ENCODE results near the gene YTHDF2. TPM values are rescaled to one million over a fixed set of nuclear protein-coding genes. Genes with fewer than 3 reads are reported as not detected.
A peak's percentile ranks its signal among the peaks of the same experiment; 100 is the strongest.

YTHDF2 gene
- total and polyA plus RNA-seq, 9 of the 15 experiments (the other 6 are each of a cell fraction or from before 2014, with no cell fraction given) = 41.0 to 111 (median 83.3) TPM

- TF ChIP-seq BCLAF1 (IDR thresholded peaks at IDR 0.05; ENCODE audit: borderline replicate concordance in 1 of 2, control insufficient read depth in 1 of 2, low read depth in 2 of 2, low read length in 1 of 2) (no peak), CREM (IDR thresholded peaks at IDR 0.05; ENCODE audit: low read depth) (peak; percentile 17; the same call in 1 of the 2 replicates), CBX5 (IDR thresholded peaks at IDR 0.05; ENCODE audit: borderline replicate concordance, low read depth) (no peak), ZNF75A (CRISPR knock-in tag; IDR thresholded peaks at IDR 0.05) (no peak), FOXK1 (CRISPR knock-in tag; IDR thresholded peaks at IDR 0.05; ENCODE audit: borderline replicate concordance) (no peak), SNRNP70 (optimal IDR thresholded peaks at IDR 0.05; ENCODE audit: low read depth, low read length) (no peak), MYC (IDR thresholded peaks at IDR 0.05; ENCODE audit: low read depth, low read length) (0 out of 2 replicates have a peak, but pooled peaks have one; percentile 19), MYC (CRISPR knock-in tag; IDR thresholded peaks at IDR 0.05; ENCODE audit: borderline replicate concordance, low read depth) (no peak), HMBOX1 (IDR thresholded peaks at IDR 0.05) (no peak), ZNF263 (CRISPR knock-in tag; IDR thresholded peaks at IDR 0.05; ENCODE audit: borderline replicate concordance) (no peak), PRPF4 (IDR thresholded peaks at IDR 0.05; ENCODE audit: insufficient read depth, low read depth, low read length, poor library complexity, severe bottlenecking) (no peak), CBX8 (IDR thresholded peaks at IDR 0.05; ENCODE audit: borderline replicate concordance, extremely low read depth, low read depth, low read length, poor library complexity, severe bottlenecking) (no peak), EZH2 (IDR thresholded peaks at IDR 0.05; ENCODE audit: borderline replicate concordance, low read depth, low read length) (no peak), SREBF2 (CRISPR knock-in tag; IDR thresholded peaks at IDR 0.05) (no peak), CBFA2T3 (IDR thresholded peaks at IDR 0.05) (no peak), SFPQ (IDR thresholded peaks at IDR 0.05; ENCODE audit: low read depth, low read length) (no peak), THRB (CRISPR knock-in tag; conservative IDR thresholded peaks at IDR 0.05) (no peak), USF2 (CRISPR knock-in tag; IDR thresholded peaks at IDR 0.05) (no peak), CCAR2 (IDR thresholded peaks at IDR 0.05; ENCODE audit: low read depth, low read length) (no peak)
Observed at GRCh38 chr1:28790377-28791035, 53.8 kb downstream of the YTHDF2 start (continued).
